ENCODE measurements around the gene GTF2A2.

Gene GTF2A2

DNA sequence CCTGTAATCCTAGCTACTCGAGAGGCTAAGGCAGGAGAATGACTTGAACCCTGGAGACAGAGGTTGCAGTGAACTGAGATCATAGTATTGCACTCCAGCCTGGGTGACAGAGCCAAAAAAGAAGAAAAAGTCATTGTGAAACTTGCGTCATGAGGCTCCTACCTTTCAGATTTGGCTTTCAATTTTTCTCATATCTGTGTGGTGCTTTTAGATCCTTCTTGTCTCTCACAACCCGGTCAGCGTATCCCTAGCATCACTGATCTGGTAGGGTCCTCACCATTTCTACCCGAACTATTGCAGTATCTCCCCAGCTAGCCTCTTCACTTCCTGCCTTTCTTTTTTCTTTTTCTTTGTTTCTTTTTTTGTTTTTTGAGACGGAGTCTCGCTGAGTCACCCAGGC lies 67.3 kb downstream of the GTF2A2 start:
- TF ChIP-seq SP2 (tag by site-specific recombination; IDR thresholded peaks at IDR 0.05) (no peak), ZNF394 (tag by site-specific recombination; IDR thresholded peaks at IDR 0.05; ENCODE audit: borderline replicate concordance) (no peak), ZBTB17 (tag by site-specific recombination; IDR thresholded peaks at IDR 0.05) (no peak), HOXD13 (CRISPR knock-in tag; IDR thresholded peaks at IDR 0.05; ENCODE audit: borderline replicate concordance) (no peak), ZNF335 (tag by site-specific recombination; conservative IDR thresholded peaks at IDR 0.05) (no peak), ZNF549 (tag by site-specific recombination; IDR thresholded peaks at IDR 0.05) (no peak), ZNF768 (tag by site-specific recombination; IDR thresholded peaks at IDR 0.05) (no peak), ZBTB48 (tag by site-specific recombination; IDR thresholded peaks at IDR 0.05) (no peak), ZFP3 (tag by site-specific recombination; IDR thresholded peaks at IDR 0.05; ENCODE audit: low read depth) (no peak), MYNN (tag by site-specific recombination; IDR thresholded peaks at IDR 0.05; ENCODE audit: borderline replicate concordance) (no peak), ZNF529 (tag by site-specific recombination; IDR thresholded peaks at IDR 0.05; ENCODE audit: insufficient replicate concordance) (no peak)
- TF ChIP-seq, protein P1, sequence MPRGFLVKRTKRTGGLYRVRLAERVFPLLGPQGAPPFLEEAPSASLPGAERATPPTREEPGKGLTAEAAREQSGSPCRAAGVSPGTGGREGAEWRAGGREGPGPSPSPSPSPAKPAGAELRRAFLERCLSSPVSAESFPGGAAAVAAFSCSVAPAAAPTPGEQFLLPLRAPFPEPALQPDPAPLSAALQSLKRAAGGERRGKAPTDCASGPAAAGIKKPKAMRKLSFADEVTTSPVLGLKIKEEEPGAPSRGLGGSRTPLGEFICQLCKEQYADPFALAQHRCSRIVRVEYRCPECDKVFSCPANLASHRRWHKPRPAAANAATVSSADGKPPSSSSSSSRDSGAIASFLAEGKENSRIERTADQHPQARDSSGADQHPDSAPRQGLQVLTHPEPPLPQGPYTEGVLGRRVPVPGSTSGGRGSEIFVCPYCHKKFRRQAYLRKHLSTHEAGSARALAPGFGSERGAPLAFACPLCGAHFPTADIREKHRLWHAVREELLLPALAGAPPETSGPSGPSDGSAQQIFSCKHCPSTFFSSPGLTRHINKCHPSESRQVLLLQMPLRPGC (tag by site-specific recombination; IDR thresholded peaks at IDR 0.05): no peak
- TF ChIP-seq, protein P2, sequence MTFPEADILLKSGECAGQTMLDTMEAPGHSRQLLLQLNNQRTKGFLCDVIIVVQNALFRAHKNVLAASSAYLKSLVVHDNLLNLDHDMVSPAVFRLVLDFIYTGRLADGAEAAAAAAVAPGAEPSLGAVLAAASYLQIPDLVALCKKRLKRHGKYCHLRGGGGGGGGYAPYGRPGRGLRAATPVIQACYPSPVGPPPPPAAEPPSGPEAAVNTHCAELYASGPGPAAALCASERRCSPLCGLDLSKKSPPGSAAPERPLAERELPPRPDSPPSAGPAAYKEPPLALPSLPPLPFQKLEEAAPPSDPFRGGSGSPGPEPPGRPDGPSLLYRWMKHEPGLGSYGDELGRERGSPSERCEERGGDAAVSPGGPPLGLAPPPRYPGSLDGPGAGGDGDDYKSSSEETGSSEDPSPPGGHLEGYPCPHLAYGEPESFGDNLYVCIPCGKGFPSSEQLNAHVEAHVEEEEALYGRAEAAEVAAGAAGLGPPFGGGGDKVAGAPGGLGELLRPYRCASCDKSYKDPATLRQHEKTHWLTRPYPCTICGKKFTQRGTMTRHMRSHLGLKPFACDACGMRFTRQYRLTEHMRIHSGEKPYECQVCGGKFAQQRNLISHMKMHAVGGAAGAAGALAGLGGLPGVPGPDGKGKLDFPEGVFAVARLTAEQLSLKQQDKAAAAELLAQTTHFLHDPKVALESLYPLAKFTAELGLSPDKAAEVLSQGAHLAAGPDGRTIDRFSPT (tag by site-specific recombination; IDR thresholded peaks at IDR 0.05): no peak
- TF ChIP-seq, protein P3, sequence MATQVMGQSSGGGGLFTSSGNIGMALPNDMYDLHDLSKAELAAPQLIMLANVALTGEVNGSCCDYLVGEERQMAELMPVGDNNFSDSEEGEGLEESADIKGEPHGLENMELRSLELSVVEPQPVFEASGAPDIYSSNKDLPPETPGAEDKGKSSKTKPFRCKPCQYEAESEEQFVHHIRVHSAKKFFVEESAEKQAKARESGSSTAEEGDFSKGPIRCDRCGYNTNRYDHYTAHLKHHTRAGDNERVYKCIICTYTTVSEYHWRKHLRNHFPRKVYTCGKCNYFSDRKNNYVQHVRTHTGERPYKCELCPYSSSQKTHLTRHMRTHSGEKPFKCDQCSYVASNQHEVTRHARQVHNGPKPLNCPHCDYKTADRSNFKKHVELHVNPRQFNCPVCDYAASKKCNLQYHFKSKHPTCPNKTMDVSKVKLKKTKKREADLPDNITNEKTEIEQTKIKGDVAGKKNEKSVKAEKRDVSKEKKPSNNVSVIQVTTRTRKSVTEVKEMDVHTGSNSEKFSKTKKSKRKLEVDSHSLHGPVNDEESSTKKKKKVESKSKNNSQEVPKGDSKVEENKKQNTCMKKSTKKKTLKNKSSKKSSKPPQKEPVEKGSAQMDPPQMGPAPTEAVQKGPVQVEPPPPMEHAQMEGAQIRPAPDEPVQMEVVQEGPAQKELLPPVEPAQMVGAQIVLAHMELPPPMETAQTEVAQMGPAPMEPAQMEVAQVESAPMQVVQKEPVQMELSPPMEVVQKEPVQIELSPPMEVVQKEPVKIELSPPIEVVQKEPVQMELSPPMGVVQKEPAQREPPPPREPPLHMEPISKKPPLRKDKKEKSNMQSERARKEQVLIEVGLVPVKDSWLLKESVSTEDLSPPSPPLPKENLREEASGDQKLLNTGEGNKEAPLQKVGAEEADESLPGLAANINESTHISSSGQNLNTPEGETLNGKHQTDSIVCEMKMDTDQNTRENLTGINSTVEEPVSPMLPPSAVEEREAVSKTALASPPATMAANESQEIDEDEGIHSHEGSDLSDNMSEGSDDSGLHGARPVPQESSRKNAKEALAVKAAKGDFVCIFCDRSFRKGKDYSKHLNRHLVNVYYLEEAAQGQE (tag by site-specific recombination; IDR thresholded peaks at IDR 0.05): no peak
- Histone ChIP-seq H3K9me3 (ENCODE audit: control insufficient read depth, insufficient read depth, low read depth, low read length) (no peaks in the 10 kb centered on the region), H3K4me1 (ENCODE audit: control insufficient read depth, insufficient read depth, low read length) (peaks cover 6% of the 10 kb centered on the region), H3K4me3 (ENCODE audit: low read depth, low read length) (no peak overlapping the region), H3K36me3 (ENCODE audit: control insufficient read depth in 2 of 2, insufficient read depth in 1 of 2, low read length in 2 of 2) (no peaks in the 10 kb centered on the region), H3K27ac (ENCODE audit: extremely low read depth, low read depth, low read length) (no peak overlapping the region)
- ChIA-PET POLR2A (no interaction called here), CTCF (no interaction called here)
